ENCODE results near the gene ABLIM2.
A peak's percentile ranks its signal among the peaks of the same experiment; 100 is the strongest.

ABLIM2 gene

GRCh38 chr4:8158710-8159536, at the start of gene ABLIM2:
Gene ABLIM2 (minus strand): TSS chr4:8158813. CDS start chr4:8158689, 124 bp downstream.
- peak; percentile 99 to 100 for DNase-seq (ENCODE audit: low read depth in 1 of 2, low spot score in 1 of 2)

GRCh38 chr4:8207314-8207713, 48.7 kb upstream of the ABLIM2 start:
- DNase-seq (ENCODE audit: low read depth in 1 of 2, low spot score in 1 of 2) = no peak

- no peak for DNase-seq (ENCODE audit: low read depth in 1 of 2, low spot score in 1 of 2)
Observed at GRCh38 chr4:8205749-8206611, 47.4 kb upstream of the ABLIM2 start.

DNA sequence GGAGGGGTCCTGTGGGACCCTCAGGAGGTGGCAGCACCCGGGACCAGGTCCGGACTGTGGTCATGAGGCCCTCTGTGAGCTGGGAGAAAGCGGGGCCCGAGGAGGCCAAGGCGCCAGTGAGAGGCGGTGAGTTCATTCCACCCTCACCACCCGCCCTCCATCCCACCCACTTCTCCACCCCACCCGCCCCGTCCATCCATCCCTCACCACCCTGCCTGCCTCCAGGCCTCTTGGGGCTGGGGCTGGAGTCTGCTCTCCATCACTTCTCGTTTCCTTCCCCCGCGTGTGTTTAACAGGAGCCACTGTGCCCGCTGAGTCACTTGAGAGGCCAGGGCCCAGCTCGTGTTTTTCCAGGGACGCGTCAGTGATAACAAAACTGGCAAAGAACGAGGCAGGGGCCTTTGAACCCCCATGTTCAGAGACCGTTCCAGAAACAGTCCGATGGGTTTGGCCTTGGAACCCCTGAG, 46.7 kb upstream of the ABLIM2 start:
- DNase-seq (ENCODE audit: low read depth in 1 of 2, low spot score in 1 of 2) = no peak

DNA sequence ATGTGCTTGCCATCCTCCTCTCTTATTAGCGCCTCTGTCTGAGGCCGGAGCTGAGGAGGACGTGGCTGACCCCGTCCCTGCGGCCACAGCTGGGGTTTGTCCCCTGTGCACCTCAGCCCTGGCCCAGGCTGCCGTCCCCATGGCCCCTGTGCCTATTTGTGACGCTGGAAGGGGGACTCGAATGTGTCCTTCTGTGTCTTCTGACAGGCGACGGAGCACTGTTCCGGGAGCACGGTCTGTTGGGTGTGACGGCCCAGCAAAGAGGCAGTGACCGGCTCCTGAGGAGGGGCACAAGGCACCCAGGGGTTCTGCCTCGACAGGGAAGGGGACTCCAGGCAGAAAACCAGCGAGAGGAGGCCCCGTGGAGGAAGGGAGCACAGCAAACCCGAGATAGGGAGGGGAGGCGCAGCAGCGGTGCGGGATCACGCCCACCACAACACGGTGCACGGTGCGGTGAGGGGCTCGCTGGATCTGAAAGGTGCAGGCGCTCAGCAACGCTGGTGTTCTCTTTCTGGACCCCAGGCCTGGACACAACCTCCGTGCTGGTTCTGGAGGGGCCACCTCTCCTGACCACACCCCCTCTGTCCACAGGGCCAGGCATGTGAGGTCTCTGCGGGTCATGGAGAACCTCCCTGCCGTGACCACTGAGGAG, 46.1 kb upstream of the ABLIM2 start:
- no peak for DNase-seq (ENCODE audit: low read depth in 1 of 2, low spot score in 1 of 2)

GRCh38 chr4:8203817-8204216, 45.2 kb upstream of the ABLIM2 start:
- DNase-seq (ENCODE audit: low read depth in 1 of 2, low spot score in 1 of 2) = no peak

DNA sequence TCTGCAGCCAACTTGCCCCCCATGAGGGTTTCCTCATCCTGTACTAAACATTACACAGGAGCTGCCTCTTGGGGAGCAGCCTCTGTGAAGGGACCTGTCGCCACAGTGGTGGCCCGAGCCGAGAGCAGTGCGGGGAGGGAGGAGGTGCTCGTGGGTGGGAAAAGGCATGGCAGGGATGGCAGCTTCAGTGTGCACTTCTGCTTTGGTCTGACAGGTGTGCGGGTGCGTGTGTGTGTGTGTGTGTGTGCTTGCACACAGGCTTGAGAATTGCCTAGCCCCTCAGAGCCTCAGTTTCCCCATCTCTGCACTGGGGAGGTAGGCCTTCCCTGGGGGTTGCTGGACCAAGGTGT, 44.4 kb upstream of the ABLIM2 start:
- no peak for DNase-seq (ENCODE audit: low read depth in 1 of 2, low spot score in 1 of 2)

DNA sequence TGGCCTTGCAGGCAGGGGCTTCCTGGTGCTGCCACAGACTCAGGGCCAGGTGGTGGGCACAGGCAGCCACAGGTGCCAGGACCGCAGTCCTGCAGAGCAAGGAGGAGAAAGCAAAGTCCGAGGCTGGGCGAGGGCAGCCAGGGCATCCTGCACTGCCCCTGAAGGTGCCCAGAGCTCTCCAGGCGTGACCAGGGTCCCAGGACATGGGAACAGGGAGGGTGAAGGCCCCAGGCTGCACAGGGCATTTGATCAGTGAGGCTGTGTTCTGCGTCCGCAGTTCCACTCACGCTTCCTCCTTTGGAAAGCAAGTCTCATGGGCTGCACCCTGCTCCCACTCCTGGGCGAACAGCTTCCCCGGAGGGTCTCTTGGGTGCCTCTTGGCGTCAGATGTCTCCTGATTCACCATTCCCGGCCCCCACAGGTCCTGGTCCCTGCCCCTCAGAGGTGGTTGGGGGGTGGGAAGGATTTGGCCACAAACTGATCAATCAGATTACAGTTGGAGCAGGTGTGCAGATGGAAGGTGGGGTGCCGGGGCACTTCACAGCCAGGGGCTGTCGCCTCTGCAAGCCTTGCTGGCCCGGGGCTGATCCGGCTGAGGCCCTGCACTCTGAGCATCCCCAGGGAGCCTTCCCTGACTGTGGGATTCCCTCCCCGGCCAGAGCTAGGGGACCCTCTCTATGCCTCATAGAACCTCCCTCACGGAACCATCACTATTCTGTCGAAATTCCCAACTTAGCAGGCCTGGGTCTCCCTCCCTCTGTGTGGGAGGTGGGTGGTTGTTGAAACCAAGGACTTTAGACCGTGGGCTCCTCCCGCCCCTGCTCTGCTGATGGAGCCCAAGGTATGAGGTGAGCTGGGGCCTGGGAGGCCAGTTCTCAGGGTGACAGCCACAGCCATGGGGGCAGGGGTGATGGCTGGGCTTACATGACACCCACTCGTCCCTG, 43.8 kb upstream of the ABLIM2 start:
- DNase-seq (ENCODE audit: low read depth in 1 of 2, low spot score in 1 of 2) = no peak

DNA sequence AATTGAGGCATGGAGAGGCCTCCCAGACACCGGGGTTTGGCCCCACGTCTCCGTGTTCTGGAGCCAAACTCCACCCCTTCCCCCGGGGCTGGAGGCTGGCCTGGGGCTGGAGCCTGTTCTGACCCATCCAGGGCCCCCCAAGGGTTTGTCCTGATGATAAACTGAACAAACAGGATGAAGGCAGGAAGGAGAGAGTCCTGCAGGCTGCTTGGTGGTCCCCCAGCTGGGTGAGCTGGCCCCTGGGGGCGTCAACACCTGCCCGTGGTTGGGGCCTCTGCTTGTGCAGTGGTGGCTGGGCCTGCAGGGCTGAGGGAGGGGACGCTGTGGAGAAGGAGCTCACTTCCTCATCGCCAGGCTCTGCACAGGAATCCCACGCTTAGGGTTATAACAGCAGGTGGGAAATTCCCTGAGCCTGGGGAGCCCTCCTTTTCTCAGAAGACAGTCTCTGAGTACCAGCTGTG, 42.7 kb upstream of the ABLIM2 start:
- no peak for DNase-seq (ENCODE audit: low read depth in 1 of 2, low spot score in 1 of 2)

GRCh38 chr4:8200302-8200975, 41.8 kb upstream of the ABLIM2 start:
- DNase-seq (ENCODE audit: low read depth in 1 of 2, low spot score in 1 of 2) = no peak

- DNase-seq (ENCODE audit: low read depth in 1 of 2, low spot score in 1 of 2) = no peak
Observed at GRCh38 chr4:8199594-8200301, 41.1 kb upstream of the ABLIM2 start.

DNA sequence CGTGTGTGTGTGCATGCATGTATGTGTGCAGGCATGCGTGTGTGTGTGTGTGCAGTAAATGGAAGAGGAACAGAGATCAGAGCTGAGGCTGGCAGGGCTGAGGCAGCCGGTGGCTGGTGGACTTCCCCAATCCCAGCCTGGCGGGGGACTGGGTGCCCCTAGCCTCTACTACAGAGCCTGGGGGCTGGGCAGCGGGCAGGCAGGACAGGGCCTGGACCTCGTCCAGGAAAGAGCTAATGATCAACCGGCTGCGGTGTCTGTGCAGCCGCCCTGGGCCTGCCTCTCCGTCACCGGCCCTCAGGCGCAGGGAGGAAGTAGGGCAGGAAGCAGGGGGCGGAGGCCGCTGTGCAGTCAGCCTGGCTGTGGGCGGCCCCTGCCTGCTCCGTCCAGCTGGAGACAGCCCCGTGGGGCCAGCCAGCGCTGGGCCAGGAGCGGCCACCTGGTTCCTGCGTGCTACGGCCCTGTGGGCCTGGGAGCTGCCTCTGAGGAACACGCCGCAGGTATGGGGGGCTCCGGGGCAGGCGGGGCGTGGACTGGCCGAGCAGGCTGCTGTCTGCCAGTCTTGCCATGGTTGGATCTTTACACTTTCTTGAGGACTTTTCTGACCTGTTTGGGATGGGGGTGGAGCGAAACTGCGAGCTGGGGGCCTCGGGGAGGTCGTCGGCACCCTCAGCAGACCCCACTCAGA, 40.4 kb upstream of the ABLIM2 start, which contains the start of gene SH3TC1:
TSS of gene SH3TC1 (plus strand) at position 385 of the 688 bp plus-strand sequence. CDS start 5,905 bp downstream, outside the sequence.
- peak; percentile 20 to 35 for DNase-seq (ENCODE audit: low read depth in 1 of 2, low spot score in 1 of 2)

- DNase-seq (ENCODE audit: low read depth in 1 of 2, low spot score in 1 of 2) = no peak
Observed at GRCh38 chr4:8198206-8198905, 39.7 kb upstream of the ABLIM2 start.

GRCh38 chr4:8197521-8197920, 38.9 kb upstream of the ABLIM2 start:
- no peak for DNase-seq (ENCODE audit: low read depth in 1 of 2, low spot score in 1 of 2)

GRCh38 chr4:8195841-8196458, 37.3 kb upstream of the ABLIM2 start:
- DNase-seq (ENCODE audit: low read depth in 1 of 2, low spot score in 1 of 2) = no peak

DNA sequence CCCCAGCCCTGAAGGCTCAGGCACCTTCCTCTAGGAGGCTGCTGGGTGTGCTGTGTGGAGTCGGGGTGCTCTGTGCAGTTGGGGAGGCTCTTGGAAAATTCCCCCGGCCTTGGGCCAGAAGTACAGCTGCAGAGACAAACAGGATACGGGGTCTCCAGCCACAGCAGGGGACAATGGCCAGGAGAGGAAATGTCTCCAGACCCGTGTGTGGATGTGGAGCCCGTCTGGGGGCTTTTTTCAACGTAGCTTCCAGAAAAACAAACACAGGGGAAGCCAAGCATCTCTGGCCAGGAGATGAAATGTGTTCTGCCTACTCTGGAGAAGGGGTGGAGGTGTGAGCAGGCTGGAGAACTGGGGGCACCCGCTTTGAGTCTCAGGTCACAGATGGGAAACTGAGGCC, 36.8 kb upstream of the ABLIM2 start:
- no peak for DNase-seq (ENCODE audit: low read depth in 1 of 2, low spot score in 1 of 2)

Data from stimulated activated CD4-positive, alpha-beta T cell treated with anti-CD3 and anti-CD28 coated beads, Interleukin-15, amount 100 ng/mL, for 1 hour (primary cell).